ENCODE data around the gene CD81.

Gene CD81

DNA sequence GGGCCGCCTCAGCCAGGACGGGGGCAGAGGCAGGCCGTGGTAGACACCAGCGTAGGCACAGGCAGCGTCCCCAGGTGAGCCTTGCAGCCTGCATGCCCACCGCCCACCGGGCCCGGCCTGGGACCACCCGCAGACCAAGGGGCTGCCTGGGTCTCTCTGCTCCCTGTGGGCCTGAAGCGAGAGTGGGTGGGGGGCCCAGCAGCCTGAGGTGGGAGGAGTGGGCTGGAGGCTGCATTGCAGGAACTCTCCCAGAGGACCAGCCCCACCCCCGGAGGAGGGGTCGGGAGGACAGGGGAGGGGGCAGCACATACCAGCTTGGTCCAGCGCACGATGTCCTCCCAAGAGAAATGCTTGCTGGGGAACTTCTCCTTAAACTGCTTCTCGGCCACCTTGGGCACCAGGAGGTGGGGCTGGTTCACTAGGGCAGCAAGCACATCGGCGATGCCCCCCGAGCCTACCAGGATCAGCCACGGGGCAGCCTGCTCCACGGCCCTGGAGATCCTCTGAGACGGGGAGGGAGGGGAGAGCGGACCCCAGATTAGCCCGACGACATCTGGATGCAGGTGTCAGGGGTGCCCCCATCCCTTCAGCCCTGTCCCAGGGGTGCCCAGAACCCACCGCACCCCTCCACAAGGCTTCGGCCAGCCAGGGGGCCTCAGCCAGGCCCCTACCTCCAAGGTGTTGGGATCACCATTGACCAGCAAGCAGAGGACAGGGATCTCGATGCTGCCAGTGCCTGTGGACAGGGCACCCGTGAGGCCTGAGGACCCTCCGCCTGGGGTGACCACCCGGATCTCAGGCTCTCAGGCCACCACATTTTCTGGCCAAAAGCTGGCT is 41.0 kb downstream of the CD81 start:
- no peak for DNase-seq (ENCODE audit: low read depth, low spot score)
- H3K27ac ChIP-seq, result no peak overlapping the region

DNA sequence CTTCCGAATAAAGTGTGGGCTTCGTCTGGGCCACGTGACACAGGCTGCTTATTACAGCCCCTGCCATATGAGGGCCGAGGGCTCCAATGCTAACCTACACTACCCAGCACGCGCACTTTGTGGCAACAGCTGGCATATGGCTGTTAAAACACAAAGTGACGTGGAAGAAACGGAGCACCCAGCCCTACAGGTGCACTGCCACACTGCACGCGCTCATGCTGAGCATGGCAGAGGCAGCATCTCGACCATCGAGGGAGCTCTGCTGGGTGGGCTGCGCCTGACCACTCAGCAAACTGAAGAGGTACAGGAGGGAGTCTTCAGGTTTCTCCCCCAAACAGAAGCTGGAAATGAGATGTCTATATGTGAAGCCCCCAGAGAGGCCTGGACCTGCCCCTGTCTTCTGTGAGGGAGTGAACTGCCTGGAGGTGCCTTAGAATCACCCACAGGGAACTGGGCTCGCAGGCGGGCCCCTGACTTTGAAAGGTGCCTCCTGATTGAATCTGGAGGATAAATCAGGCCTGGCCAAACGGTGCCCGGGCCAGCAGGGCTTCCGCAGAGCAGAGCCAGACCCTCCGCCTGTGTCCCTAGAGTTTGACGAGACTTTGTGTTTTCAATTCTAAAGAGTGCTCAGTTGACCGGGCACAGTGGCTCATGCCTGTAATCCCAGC is 41.7 kb downstream of the CD81 start:
- no peak overlapping the region for H3K27ac ChIP-seq
- no peak for DNase-seq (ENCODE audit: low read depth, low spot score)

DNA sequence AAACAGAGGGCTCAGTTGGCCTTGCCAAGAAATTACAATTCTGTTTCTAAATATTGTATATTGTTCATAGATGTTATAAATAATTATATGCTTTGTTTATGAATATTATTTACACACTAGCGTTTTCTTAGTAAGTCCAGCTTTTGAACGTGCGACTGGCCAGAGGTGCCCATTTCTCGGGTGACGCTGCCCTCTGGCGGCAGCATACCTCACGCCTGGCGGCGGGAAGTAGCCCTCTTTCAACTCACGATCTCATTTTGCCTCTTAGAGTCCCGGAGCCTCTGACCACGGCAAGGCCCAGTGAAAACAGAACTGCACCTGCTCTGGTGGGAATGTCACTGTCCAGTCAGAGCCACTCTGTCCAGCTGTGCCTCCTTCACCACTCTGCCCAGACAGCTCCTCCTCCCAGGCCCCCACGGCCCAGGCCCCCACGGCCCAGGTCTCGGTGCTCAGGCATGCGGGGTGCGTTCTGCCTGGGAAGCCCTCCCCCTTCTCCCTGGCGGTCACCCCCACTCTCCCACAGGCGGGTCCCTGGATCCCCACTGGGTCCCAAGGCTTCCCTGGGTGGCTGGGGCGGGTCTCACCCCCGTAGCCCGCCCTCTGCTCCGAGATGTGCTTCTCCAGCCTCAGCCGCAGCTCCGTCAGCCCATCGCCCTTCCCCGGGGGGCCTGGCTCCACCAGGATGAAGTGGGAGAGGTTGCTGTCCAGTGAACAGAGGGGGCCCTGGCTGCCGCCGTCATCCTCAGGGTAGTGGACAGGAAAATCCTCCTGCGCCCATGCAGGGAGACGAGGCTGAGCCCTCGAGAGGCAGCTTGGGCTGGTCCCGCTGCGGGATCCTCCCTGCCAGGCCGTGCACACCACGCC is 42.8 kb downstream of the CD81 start:
- H3K27ac ChIP-seq, result no peak overlapping the region
- no peak for DNase-seq (ENCODE audit: low read depth, low spot score)

DNA sequence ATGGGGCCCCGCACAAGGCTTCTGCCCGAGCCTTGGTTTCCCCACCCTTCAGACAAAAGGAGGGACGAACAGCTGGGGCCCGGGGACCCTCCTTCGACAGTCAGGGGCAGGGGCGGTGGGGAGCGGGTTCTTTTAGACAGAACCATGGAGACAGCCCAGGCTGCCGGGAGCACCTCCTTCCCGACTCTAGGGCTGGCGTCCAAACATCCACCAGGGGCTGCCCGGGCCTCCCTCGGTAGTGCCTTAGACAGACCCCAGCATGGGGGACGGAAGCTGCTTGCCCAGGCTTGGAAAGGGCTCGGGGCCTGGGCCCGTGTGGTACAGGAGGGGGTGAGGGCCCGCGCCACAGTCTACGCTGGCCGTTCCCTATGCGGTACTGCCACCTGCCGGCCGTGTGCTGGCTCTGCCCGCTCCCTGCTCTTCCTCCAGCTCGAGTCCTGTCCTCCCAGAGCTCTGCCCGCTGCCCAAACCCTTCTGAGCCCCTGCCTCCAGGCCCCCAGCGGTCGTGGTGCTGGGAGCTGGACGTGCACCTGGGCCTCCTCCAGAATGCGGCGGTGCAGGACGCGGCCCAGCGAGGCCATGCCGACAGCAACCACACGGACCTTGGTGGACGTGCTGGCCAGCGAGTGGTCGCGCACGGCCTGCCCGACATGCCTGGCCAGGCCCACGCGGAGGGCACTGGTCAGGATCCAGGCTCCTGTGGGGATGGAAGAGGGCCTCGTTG is 43.6 kb downstream of the CD81 start:
- DNase-seq (ENCODE audit: low read depth, low spot score), result no peak
- no peak overlapping the region for H3K27ac ChIP-seq

DNA sequence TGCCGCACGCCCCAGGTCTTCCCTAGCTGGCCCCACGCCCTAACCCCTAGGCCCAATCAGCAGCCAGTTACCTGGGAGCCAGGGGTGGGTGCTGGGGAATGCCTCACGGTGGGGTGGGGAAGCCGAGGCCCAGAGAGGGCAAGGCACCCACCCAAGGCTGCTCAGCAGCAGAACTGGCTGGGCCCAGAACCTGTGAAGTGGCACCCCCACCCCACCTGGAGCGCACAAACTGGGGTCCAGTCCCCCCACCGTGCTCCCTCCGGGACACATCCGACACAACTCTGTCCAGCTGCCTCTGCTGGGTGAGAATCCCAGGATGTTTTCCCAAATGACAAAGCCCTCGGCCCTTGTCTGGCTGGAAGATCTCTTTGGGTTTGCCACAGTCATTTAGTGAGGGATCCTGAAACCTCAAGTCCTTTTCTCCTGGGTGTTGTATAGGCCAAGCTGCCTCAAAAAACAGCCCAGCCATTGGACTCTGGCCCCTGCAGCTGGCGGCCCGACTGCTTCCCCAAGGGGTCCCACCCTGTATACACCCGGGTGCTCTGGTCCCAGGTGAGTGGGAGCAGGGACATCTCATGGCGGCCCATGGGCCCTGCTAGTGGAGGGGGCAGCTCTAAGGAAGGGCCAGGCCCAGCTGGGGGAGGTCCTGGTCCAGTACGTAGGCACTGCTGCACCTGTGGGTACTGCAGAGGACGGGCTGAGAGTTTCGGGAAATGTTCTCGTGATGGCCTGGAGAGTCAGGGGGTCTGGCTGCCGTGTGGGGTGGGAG is 44.3 kb downstream of the CD81 start:
- DNase-seq (ENCODE audit: low read depth, low spot score), result no peak
- no peak overlapping the region for H3K27ac ChIP-seq

DNA sequence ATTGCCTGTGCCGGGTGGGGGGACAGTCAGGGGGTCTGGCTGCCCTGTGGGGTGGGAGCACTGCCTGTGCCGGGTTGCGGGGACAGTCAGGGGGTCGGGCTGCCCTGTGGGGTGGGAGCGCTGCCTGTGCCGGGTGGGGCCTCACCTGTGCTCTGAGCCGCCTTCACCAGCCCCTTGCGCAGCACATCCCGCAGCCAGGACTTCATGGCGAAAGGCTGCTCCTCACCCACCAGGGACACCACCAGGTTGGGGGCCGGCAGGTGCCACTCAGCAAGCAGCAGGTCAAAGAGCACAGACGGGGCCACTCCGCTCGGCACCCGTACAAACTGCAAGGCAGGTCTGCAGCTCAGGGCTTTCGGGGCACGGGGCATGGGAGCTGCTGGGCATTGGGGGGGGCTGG is 44.9 kb downstream of the CD81 start:
- no peak for DNase-seq (ENCODE audit: low read depth, low spot score)
- no peak overlapping the region for H3K27ac ChIP-seq

DNA sequence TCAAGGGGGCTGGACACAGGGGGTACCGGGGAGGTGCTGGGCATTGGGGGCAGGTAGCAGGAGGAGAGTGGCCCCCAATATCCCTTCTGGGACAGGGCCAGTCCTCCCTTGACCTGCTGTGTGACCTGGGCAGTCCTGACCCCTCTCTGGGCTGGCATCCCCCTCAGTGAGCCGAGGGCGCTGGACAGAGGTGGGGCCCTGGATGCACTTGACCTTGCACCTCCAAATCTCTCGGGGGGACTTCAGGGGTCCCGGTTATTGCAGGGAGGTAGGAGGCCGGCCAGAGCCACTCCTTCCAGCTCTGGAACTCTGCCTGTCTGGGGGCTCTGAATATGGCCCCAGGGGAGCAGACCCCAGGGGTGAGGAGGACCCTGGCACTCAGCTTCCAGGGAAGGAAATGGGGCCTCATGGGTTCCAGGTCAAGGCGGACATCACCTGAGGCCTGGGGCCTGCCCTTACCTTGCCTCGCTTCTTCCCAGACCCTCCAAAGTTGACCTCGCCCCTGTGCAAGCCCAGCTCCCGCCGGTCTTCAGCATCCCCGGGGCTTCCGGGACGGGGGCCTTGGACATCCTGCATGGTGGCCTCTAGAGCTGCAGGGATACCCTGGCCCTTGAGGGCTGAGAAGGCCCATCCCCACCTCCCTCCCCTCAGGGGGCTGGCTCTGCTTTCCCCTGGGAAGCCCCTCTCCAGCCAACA is 45.5 kb downstream of the CD81 start:
- DNase-seq (ENCODE audit: low read depth, low spot score), result no peak

DNA sequence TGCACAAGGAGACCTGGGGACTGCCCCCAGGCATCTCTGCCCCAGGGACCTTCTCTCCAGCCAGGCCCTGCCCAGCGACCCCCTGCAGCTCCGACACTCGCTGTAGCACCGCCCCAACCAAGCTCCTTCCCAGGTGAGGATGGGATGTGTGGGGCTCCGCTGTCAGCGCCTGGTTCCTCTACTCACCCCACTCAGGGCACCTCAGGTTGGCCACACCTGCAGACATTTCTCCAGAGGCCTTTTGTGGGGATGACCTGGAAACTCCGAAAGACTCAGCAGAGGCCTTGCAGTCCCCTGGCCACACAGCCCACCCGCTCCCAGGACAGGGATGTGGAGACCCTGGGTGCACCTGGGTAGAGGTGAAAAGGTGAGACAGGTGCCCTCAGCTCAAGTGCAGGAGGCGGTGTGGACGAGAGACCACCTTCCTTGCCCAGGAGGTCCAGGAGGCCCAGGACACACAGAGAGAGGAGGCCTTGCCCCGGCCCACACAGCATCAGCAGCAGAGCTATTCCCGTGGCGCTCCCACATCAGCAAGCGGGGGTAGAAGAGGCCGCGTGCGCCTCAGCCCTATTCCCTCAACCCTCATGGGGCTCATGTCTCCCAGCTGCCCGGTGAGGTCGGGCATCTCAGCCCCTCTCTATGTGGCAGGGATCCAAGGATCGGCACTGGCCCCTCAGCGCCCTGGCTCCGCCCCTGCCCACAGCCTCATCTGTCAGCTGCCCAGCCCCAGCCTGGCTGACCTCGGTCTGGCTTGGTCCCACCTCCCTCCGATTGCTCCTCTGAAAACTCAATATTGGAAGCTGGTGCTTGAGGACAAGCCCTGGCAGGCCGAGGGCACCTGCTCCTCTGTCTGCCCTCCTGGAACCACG is 46.3 kb downstream of the CD81 start:
- no peak overlapping the region for H3K27ac ChIP-seq
- DNase-seq (ENCODE audit: low read depth, low spot score), result no peak

More for the DNA sequence above, 45.5 kb downstream of the CD81 start:
- H3K27ac ChIP-seq, result no peak overlapping the region

DNA sequence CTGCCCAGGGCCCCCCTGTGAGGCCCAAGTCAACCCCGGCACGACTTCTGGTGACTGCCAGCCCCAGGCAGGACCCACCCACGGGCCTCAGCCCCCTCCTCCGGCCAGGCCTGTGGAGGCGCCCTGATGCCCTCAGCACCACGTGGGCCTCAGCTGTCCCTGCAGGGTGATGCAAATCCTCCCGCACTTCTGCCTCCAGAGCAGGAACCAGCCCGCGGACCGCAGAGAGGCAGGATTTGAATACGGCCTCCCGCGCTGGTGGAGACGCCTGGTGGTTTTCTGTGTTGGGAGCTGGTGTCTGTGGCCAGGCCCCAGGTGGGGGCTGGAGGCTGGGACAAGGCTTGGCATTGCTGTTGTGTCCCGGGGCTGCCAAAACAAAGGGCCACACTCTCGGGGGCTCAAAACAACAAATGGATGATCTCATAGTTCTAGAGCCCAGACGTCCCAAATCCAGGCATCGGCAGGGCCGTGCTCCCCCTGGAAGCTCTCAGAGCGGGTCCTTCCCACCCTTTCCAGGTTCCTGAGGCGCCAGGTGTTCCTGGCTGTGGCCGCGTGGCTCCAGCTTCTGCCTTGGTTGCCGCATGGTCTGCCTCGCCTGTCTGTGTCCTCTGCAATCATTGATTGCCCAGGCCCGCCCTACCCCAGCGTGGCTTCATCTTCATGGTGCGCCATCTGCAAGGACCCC is 47.8 kb downstream of the CD81 start:
- DNase-seq (ENCODE audit: low read depth, low spot score), result no peak
- H3K27ac ChIP-seq, result no peak overlapping the region

DNA sequence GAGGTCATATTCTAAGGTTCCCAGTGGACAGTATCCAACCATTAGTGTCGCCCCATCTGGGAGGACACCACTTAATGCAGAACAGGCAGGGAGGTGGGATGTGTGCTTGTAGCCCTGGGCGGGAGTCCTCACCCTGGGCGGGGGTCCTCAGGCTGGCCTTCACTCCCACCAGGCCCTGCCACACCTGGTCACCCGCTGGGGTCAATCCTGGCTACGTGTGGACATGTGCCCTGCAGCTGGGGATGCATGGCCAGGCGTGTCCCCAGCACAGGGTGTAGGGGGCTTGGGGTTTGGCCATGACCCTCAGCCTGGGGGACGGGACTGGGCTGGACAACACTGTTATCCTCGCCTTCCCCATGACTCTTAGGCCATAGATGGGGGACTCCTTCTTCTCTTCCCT is 48.4 kb downstream of the CD81 start:
- no peak overlapping the region for H3K27ac ChIP-seq
- no peak for DNase-seq (ENCODE audit: low read depth, low spot score)

DNA sequence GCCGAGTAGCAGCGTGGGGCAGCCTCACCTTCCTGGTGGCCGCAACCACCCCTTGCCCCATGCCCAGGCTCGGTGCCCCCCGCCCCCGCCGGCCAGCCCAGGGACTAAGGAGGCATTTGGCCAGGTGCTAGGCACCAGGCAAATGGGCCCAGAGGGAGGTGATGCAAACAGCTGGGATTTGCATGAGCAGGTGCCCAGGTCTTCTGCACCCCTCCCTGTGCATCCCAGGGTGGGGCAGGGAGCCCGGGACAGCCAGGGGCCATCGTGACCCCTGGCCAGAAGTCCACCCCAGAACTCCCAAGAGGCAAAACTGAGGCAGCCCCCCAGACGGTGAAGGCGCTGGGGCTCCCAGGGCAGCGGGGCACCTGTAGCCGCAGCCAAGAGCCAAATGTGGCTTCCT is 49.1 kb downstream of the CD81 start:
- no peak for DNase-seq (ENCODE audit: low read depth, low spot score)
- no peak overlapping the region for H3K27ac ChIP-seq

DNA sequence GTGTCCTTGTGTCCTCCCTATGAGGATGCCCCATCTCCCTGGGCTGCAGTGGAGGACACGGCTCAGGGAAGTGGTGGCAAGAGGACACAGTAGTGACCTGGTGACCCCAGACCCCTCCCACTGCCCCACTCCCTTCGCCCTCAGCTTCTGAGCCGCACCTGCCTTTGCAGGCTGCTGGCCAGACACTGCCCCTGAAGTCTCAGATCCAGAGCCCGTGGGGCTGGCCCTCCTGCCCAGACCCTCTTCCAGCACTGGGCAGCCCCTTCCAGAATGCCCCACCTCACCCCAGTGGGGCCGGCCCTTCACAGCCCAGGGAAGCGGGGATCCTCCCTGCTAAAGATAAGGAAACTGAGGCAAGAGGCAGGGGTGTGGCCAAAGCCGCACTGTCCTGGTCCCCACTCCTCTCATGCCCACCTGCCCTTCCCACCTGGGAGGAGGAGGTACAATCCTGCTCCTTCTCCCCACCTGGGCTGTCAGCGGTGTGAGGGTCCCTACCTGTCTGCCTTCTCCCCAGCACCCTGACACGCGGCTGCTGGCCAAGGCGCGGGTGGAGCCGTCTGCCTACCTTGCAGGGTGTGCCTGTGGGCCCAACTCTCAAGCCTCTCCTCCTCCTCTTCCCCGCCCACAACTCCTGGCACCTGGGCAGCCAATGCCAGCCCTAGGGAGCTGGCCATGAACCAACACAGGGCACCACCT is 49.9 kb downstream of the CD81 start:
- DNase-seq (ENCODE audit: low read depth, low spot score), result no peak
- H3K27ac ChIP-seq, result no peak overlapping the region

DNA sequence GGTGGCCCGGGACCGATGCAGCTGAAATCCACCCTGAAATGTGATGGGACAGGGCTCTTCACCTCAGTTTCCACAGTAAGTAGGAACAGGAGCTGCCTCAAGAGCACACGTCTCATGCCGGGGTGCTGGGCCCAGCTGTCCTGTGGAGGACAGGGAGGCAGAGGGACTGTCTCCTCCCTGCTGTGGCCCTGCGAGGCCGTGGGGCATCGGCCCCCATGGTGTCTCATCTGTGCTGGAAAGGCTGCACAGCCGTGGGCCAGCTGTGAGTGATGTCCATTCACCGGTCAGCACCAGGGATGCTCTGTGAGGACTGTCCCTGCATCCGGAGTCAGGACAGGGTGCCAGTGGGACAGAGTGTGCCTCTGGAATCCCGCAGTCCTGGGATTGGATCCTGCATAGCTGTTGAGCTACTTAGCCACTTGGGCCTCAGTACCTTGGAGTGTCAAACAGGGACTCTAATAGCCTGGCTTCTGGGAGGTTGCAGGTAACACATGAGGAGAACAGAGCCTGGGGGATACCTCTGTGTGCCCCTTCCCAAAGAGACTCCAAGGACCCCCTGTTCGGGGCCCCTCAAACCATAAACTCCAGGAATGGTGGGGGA is 50.7 kb downstream of the CD81 start:
- no peak for DNase-seq (ENCODE audit: low read depth, low spot score)

DNA sequence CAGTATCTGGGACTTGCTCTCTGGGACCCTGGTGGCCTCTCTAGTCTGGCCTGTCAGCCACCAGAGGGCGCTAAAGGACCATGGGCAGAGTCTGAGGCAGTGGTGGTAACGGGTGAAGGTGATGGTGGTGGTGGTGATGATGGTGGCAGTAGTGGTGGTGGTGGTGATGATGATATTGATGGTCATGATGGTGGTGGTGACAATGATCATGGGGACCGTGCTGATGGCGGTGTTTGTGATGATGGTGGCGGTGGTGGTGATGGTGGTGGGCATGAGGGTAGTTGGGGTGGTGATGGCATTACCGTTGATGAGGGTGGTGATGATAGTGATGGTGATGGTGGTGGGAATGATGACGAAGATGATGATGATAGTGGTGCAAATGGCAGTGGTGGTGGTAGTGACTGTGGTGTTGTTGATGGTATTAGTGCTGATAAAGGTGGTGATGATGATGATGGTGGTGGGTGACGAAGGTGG is 51.2 kb downstream of the CD81 start:
- H3K27ac ChIP-seq, result no peak overlapping the region
- no peak for DNase-seq (ENCODE audit: low read depth, low spot score)

More for the DNA sequence above, 50.7 kb downstream of the CD81 start:
- H3K27ac ChIP-seq, result no peak overlapping the region

DNA sequence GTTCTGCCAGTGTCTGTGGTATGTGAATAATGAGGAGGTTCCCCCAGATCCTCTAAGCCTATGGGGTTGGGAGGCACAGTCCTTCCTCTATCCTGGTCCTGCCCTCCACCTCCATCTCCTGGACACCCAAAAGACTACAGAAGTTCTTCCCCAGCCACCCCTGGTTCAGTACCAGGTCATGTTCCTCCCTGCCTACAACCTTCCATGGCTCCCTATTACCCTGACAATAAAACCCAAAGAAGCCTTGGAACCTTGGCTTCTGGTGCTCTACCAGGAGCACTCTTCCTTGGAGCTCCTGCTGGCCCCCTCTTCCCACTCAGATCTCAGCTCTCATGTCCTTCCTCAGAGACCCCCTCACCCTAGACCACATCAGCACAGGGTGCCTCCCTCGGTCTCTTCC is 54.3 kb downstream of the CD81 start:
- no peak overlapping the region for H3K27ac ChIP-seq

DNA sequence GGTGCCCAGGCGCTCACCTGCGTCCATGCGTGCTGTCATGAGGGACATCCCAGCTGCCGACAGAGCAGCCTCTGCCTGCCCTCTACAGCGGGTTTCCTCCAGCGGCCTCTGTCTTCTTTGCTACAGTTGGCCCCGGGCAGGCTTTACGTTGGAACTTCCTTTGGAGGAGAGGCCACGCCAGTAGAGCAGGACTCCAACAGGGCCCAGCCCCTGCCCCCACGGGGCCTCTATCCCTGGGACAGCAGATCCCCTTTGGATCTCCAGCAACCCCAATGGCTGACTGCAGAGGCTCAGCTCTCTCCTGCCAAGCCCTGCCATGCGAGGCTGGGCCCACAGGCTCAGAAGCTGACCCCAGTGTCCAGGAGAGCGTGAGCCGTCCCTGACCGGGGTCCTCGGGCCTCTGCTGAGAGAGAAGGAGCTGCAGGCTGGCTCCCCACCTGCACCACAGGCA is 55.1 kb downstream of the CD81 start:
- DNase-seq (ENCODE audit: low read depth, low spot score), result no peak
- no peak overlapping the region for H3K27ac ChIP-seq

More for the DNA sequence above, 54.3 kb downstream of the CD81 start:
- no peak for DNase-seq (ENCODE audit: low read depth, low spot score)
